Measurements from ENCODE around the gene CMSS1.

CMSS1 gene

GRCh38 chr3:100063929-100064461 lies 246.3 kb downstream of the CMSS1 start:
- no peak for DNase-seq

- no peak for DNase-seq
Measured at GRCh38 chr3:100067589-100067988, 249.9 kb downstream of the CMSS1 start.

GRCh38 chr3:100068826-100069225 lies 251.2 kb downstream of the CMSS1 start:
- peak; percentile 26 to 61 (median 44) for DNase-seq

- DNase-seq = no peak
Measured at GRCh38 chr3:100069472-100069871, 251.8 kb downstream of the CMSS1 start.

GRCh38 chr3:100072326-100073048 lies 254.8 kb downstream of the CMSS1 start:
- DNase-seq = no peak

- no peak for DNase-seq
Measured at GRCh38 chr3:100073049-100073713, 255.5 kb downstream of the CMSS1 start.

GRCh38 chr3:100073714-100074307 lies 256.1 kb downstream of the CMSS1 start:
- no peak for DNase-seq

- no peak for DNase-seq
Measured at GRCh38 chr3:100075196-100075595, 257.5 kb downstream of the CMSS1 start.

- no peak for DNase-seq
Measured at GRCh38 chr3:100075851-100076730, 258.4 kb downstream of the CMSS1 start.

GRCh38 chr3:100076731-100077529 lies 259.3 kb downstream of the CMSS1 start:
- no peak for DNase-seq

- DNase-seq = no peak
Measured at GRCh38 chr3:100079328-100079727, 261.7 kb downstream of the CMSS1 start.

- DNase-seq = no peak
Measured at GRCh38 chr3:100080573-100080972, 262.9 kb downstream of the CMSS1 start.

GRCh38 chr3:100081311-100081710 lies 263.6 kb downstream of the CMSS1 start:
- no peak for DNase-seq

- DNase-seq = no peak
Measured at GRCh38 chr3:100081986-100082692, 264.5 kb downstream of the CMSS1 start.

- DNase-seq = no peak
Measured at GRCh38 chr3:100082714-100083113, 265.1 kb downstream of the CMSS1 start.

GRCh38 chr3:100083209-100083608 lies 265.5 kb downstream of the CMSS1 start:
- no peak for DNase-seq

GRCh38 chr3:100084100-100084806 lies 266.6 kb downstream of the CMSS1 start:
- no peak for DNase-seq

GRCh38 chr3:100086401-100086800 lies 268.7 kb downstream of the CMSS1 start:
- no peak for DNase-seq

- DNase-seq = no peak
Measured at GRCh38 chr3:100087198-100087597, 269.5 kb downstream of the CMSS1 start.

GRCh38 chr3:100088735-100089368 lies 271.2 kb downstream of the CMSS1 start:
- no peak for DNase-seq
